NT2/D1 (cell line): ENCODE results near the gene LRRC75A.

Source experiments
- YY1 ChIP-seq: IDR thresholded peaks from 2 replicates; pipeline ENCODE4 v1.6.1; 2011; ENCODE audit not compliant: insufficient read length, insufficient read depth
- ZNF274 ChIP-seq: IDR thresholded peaks from 2 replicates; pipeline ENCODE4 v1.6.1; 2011; ENCODE audit warnings: mild to moderate bottlenecking, low read depth, low read length

DNA sequence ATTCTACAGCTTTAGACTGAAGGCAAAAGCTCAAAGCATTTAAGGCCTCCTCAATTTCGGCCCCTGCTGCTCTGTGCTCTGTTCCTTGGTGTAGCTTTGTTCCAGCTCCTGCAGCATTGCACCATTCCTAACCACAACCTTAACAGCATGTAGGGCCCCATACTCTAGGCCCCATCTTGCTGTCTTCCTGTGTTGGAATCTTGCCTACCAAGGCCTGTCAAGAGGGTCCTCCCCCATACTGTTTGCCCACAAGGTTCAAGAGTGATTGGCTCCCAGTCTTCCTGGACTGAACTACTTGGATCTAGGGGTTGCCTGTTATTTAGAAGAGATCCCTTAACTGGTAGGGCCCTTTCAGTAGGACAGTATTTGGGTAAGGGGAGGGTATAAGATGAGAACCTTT, 49.9 kb downstream of the LRRC75A start:
- TF ChIP-seq ZNF274 (no peak), YY1 (no peak)
